ENCODE data around the gene VTI1B. TPM values are rescaled to one million over a fixed set of nuclear protein-coding genes. Genes with fewer than 3 reads are reported as not detected.
"Not testable (repeated sequence)": the region's sequence is repeated elsewhere in the genome, so short reads cannot be mapped to it uniquely, and the experiment has no call there.

VTI1B gene
- total and polyA plus RNA-seq, 4 experiments from 2014 or later: 62.1 to 97.8 (median 71.8) TPM

DNA sequence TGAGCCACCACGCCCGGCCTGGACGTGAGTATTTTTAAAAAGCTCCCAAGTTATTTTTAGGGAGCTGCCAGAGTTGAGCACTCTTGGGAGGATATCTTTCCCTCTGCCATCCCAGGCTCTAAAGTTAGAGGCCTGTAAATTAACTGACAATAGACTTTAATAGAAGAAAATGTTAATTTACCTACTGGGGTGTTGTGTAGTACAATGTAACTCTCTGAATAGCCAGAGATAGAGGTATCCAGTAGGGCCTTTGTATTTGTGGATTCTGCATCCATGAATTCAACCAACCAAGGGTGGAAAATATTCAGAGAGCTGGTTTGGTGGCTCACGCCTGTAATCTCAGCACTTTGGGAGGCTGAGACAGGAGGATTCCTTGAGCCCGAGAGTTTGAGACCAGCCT is 66.8 kb downstream of the VTI1B start:
- CTCF ChIA-PET (ENCODE audit: partially characterized antibody): interaction anchor here (1.2 kb wide), 1 partner anchor 11 kb away, joined by 6 read pairs; no protein-coding TSS in a partner anchor
- Mint-ChIP-seq H3K27me3 (peaks cover 3 to 7% of the 10 kb centered on the region in 2 donors), H3K4me1 (no peaks in the 10 kb centered on the region)

DNA sequence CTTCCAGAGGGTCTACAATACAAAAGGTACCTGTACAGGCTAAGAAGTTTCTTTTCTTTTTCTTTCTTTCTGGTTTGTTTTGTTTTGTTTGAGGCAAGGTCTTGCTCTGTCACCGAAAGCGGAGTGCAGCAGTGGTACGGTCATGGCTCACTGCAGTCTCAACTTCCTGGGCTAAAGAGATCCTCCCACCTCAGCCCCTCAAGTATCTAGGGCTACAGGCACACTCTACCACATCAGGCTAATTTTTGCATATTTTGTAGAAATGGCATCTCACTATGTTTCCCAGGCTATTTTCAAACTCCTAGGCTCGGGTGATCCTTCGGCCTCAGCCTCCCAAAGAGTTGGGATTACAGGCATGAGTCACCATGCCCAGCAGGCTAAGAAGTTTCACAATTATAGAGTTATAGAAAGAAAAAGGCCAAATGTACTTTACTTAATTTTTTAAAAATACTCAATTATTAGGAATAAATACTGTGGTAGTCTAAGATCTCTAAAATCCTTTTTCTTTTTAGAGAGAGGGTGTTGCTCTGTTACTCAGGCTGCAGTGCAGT is 71.4 kb downstream of the VTI1B start:
- Histone ChIP-seq H3K4me1 (ENCODE audit: insufficient read depth, low read length) (peaks cover 23% of the 10 kb centered on the region), H3K36me3 (ENCODE audit: insufficient read depth, low read length) (no peaks in the 10 kb centered on the region), H3K4me3 (ENCODE audit: low read length in 2 of 2) (no peak overlapping the region), H3K27ac (ENCODE audit: low read depth, low read length) (no peak overlapping the region), H3K9me3 (ENCODE audit: control insufficient read depth in 1 of 2, low read length in 2 of 2) (no peaks in the 10 kb centered on the region), H3K27me3 (ENCODE audit: insufficient read depth, low read length) (no peaks in the 10 kb centered on the region)
- Mint-ChIP-seq H3K27me3 (peaks cover 0 to 1% of the 10 kb centered on the region in 2 donors), H3K4me3 (no peak overlapping the region), H3K36me3 (peaks cover 0 to 3% of the 10 kb centered on the region in 2 donors), H3K27ac (peak overlapping the region in 1 of 7 donors; percentile 7), H3K9me3 (no peaks in the 10 kb centered on the region), H3K4me1 (peaks cover 11 to 33% (median 24%) of the 10 kb centered on the region in 4 donors)
- DNase-seq: no peak
- intact Hi-C loops (cut with micrococcal nuclease): loop anchor here (5.0 kb wide), 1 partner anchor 214 kb away; the partner anchor contains the start of genes RAD51B and ZFYVE26
- POLR2A ChIA-PET (ENCODE audit: partially characterized antibody): no interaction called here
- CTCF ChIA-PET (ENCODE audit: partially characterized antibody): no interaction called here

More for the DNA sequence above, 66.8 kb downstream of the VTI1B start:
- intact Hi-C loops (cut with micrococcal nuclease): no loop called here
- Histone ChIP-seq H3K4me3 (ENCODE audit: low read length in 2 of 2) (no peak overlapping the region), H3K27me3 (ENCODE audit: insufficient read depth, low read length) (no peaks in the 10 kb centered on the region), H3K27ac (ENCODE audit: low read depth, low read length) (no peak overlapping the region), H3K36me3 (ENCODE audit: insufficient read depth, low read length) (no peaks in the 10 kb centered on the region), H3K4me1 (ENCODE audit: insufficient read depth, low read length) (no peaks in the 10 kb centered on the region), H3K9me3 (ENCODE audit: control insufficient read depth in 1 of 2, low read length in 2 of 2) (no peaks in the 10 kb centered on the region)
- Mint-ChIP-seq H3K36me3 (no peaks in the 10 kb centered on the region), H3K27ac (no peak overlapping the region), H3K4me3 (no peak overlapping the region), H3K9me3 (no peaks in the 10 kb centered on the region)
- DNase-seq: no peak
- POLR2A ChIA-PET (ENCODE audit: partially characterized antibody): no interaction called here

DNA sequence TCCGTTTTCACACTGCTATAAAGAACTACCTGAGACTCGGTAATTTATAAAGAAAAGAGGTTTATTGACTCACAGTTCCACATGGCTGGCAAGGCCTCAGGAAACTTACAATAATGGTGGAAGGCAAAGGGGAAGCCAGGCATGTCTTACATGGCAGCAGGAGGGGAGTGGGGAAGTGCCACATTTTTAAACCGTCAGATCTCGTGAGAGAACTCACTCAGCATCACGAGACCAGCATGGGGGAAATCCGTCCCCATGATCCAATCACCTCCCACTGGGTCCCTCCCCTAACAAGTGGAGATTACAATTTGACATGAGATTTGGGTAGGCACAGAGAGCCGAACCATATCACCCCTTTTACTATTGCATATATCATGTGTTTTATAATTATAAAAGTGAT is 72.4 kb downstream of the VTI1B start:
- H3K27ac Mint-ChIP-seq: peak overlapping the region in 4 of 7 donors; percentile 4 to 90 (median 50)
- H3K27me3 ChIP-seq (ENCODE audit: insufficient read depth, low read length): no peaks in the 10 kb centered on the region
- no peaks in the 10 kb centered on the region for H3K9me3 Mint-ChIP-seq
- peaks cover 0 to 3% of the 10 kb centered on the region in 2 donors for H3K36me3 Mint-ChIP-seq
- peaks cover 26% of the 10 kb centered on the region for H3K4me1 ChIP-seq (ENCODE audit: insufficient read depth, low read length)
- ChIA-PET CTCF (ENCODE audit: partially characterized antibody) (interaction anchor here (0.8 to 3.5 kb wide), 2 partner anchors 17 to 102 kb away, joined by 3 to 23 read pairs; no protein-coding TSS in a partner anchor), POLR2A (ENCODE audit: partially characterized antibody) (interaction anchor here (0.5 kb wide), 1 partner anchor 16 kb away, joined by 3 read pairs; no protein-coding TSS in a partner anchor)
- peak overlapping the region in 2 of 8 donors; percentile 22 to 52 for H3K4me3 Mint-ChIP-seq
- no peaks in the 10 kb centered on the region for H3K36me3 ChIP-seq (ENCODE audit: insufficient read depth, low read length)
- peaks cover 0 to 1% of the 10 kb centered on the region in 2 donors for H3K27me3 Mint-ChIP-seq
- peaks cover 13 to 42% (median 31%) of the 10 kb centered on the region in 4 donors for H3K4me1 Mint-ChIP-seq
- intact Hi-C loops (cut with micrococcal nuclease): loop anchor here (5.0 kb wide), 1 partner anchor 215 kb away; the partner anchor contains the start of genes RAD51B and ZFYVE26
- H3K9me3 ChIP-seq (ENCODE audit: control insufficient read depth in 1 of 2, low read length in 2 of 2): no peaks in the 10 kb centered on the region
- DNase-seq: no peak
- no peak overlapping the region for H3K27ac ChIP-seq (ENCODE audit: low read depth, low read length)
- no peak overlapping the region for H3K4me3 ChIP-seq (ENCODE audit: low read length in 2 of 2)

DNA sequence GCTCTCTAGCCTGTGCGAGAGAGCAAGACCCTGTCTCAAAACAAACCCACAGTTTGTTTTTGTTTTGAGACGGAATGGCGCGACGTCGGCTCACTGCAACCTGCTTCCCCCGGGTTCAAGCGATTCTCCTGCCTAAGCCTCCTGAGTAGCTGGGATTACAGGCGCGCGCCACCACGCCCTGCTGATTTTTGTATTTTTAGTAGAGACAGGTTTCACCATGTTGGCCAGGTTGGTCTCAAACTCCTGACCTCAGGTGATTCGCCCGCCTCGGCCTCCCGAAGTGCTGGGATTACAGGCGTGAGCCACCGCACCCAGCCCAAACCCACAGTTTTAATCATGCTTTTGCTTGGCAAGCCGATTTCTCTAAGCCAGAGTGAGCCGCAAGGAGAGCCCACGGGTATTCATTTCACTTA is 73.9 kb downstream of the VTI1B start:
- Histone ChIP-seq H3K4me1 (ENCODE audit: insufficient read depth, low read length) (peaks cover 26% of the 10 kb centered on the region), H3K4me3 (ENCODE audit: low read length in 2 of 2) (peak overlapping the region; percentile 47 to 82), H3K27ac (ENCODE audit: low read depth, low read length) (peak overlapping the region; percentile 72)
- intact Hi-C loops (cut with micrococcal nuclease): loop anchor here (1.0 to 5.0 kb wide), 6 partner anchors 19 to 241 kb away; partner anchors contain the start of genes ARG2, ATP6V1D, RAD51B and RDH11
- not testable (repeated sequence) for H3K36me3 Mint-ChIP-seq; H3K9me3 Mint-ChIP-seq; H3K27me3 ChIP-seq (ENCODE audit: insufficient read depth, low read length); H3K36me3 ChIP-seq (ENCODE audit: insufficient read depth, low read length); H3K9me3 ChIP-seq (ENCODE audit: control insufficient read depth in 1 of 2, low read length in 2 of 2); H3K27me3 Mint-ChIP-seq; DNase-seq
- POLR2A ChIA-PET (ENCODE audit: partially characterized antibody): interaction anchor here (0.8 to 3.3 kb wide), 19 partner anchors 11 to 240 kb away, joined by 3 to 21 read pairs (median 6); partner anchors contain the start of genes ARG2, ATP6V1D, EIF2S1 and PLEK2
- CTCF ChIA-PET (ENCODE audit: partially characterized antibody): interaction anchor here (0.5 to 4.7 kb wide), 28 partner anchors 10 to 241 kb away, joined by 3 to 23 read pairs (median 5); partner anchors contain the start of genes ARG2, ATP6V1D, EIF2S1 and RDH11
- Mint-ChIP-seq H3K4me1 (peaks cover 18 to 51% (median 36%) of the 10 kb centered on the region in 4 donors), H3K27ac (peak overlapping the region; percentile 83 to 99 (median 97)), H3K4me3 (peak overlapping the region; percentile 93 to 99 (median 98))

DNA sequence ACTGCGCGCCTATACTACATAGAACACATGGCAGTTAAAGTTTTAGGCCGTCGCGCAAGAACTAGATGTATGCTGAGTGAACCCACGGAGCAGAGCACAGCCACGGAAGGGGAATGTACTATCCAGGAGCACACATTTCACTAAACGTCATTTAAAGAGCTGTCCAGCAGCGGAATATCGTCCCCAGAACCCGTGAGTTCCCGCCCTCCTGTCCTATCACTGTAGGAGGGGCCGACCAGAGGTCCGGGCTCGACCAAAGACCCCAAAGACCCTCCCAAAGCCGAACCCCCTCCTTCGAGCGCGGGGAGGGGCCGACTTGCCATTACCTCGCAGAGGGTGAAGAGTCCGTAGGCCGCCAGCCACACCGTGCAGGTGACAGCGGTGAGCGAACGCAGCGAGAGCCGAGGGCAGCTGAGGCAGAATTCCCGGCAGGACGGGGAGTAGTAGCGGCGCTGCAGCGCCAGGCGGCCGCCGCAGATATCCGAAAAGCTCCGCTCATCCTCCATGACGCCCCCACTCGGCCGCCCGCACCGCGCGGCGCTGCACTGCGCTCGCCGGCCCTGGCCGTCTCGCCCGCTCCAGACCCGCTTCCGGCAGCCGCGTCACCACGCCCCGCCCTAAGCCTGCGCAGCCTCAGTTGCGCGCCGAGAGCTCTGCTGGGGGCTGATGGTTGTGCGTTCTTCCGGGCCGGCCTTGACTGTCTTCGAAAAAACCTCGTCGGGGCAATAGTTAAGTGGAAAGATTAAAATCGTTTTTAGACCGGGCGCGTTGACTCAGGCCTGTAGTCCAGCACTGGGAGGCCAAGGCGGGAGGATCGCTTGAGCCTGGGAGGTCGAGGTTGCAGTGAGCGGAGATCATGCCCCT is 74.5 kb downstream of the VTI1B start, which contains the start of gene PIGH:
PIGH (minus strand) TSS at position 571 of the 864 bp plus-strand sequence; CDS start at position 506, 65 bp downstream.
- peak; percentile 91 to 94 (median 92) for DNase-seq
- peak within 1 kb of the TSS; percentile 93 to 99 (median 98) for H3K4me3 Mint-ChIP-seq
- peaks cover 0 to 1% of the 10 kb centered on the region in 2 donors for H3K27me3 Mint-ChIP-seq
- H3K4me1 ChIP-seq (ENCODE audit: insufficient read depth, low read length): peaks cover 26% of the 10 kb centered on the region
- peak within 1 kb of the TSS; percentile 90 to 99 (median 98) for H3K27ac Mint-ChIP-seq
- peaks cover 0 to 13% of the 10 kb centered on the region in 2 donors for H3K36me3 Mint-ChIP-seq
- peaks cover 23 to 55% (median 41%) of the 10 kb centered on the region in 4 donors for H3K4me1 Mint-ChIP-seq
- ChIA-PET POLR2A (ENCODE audit: partially characterized antibody) (interaction anchor here (0.7 to 3.3 kb wide), 21 partner anchors 11 to 1798 kb away, joined by 3 to 21 read pairs (median 6); partner anchors contain the start of genes ARG2, ATP6V1D, EIF2S1 and ERH), CTCF (ENCODE audit: partially characterized antibody) (interaction anchor here (0.5 to 4.7 kb wide), 28 partner anchors 9 to 240 kb away, joined by 3 to 23 read pairs (median 5); partner anchors contain the start of genes ARG2, ATP6V1D, EIF2S1 and RDH11)
- no peaks in the 10 kb centered on the region for H3K36me3 ChIP-seq (ENCODE audit: insufficient read depth, low read length)
- H3K27me3 ChIP-seq (ENCODE audit: insufficient read depth, low read length): no peaks in the 10 kb centered on the region
- intact Hi-C loops (cut with micrococcal nuclease): loop anchor here (1.0 to 5.0 kb wide), 7 partner anchors 19 to 241 kb away; partner anchors contain the start of genes ARG2, ATP6V1D, RAD51B and RDH11
- H3K9me3 ChIP-seq (ENCODE audit: control insufficient read depth in 1 of 2, low read length in 2 of 2): no peaks in the 10 kb centered on the region
- H3K4me3 ChIP-seq (ENCODE audit: low read length in 2 of 2): peak within 1 kb of the TSS; percentile 47 to 82
- no peaks in the 10 kb centered on the region for H3K9me3 Mint-ChIP-seq
- H3K27ac ChIP-seq (ENCODE audit: low read depth, low read length): peak within 1 kb of the TSS; percentile 72

Measured in CD4-positive, alpha-beta memory T cell (primary cell).